ENCODE data around the gene SH3GL2.

- TF ChIP-seq CTCF (IDR thresholded peaks at IDR 0.05) (no peak), POLR2A (IDR thresholded peaks at IDR 0.05) (no peak), POLR2AphosphoS5 (IDR thresholded peaks at IDR 0.05) (no peak)
These were observed 25.7 kb downstream of the SH3GL2 start for GRCh38 chr9:17604556-17604955.
